Neural crest cell (in vitro differentiated cells): ENCODE measurements around the gene CNOT6. TPM values are rescaled to one million over a fixed set of nuclear protein-coding genes. Genes with fewer than 3 reads are reported as not detected.
A peak's percentile ranks its signal among the peaks of the same experiment; 100 is the strongest.
"Not testable (repeated sequence)": the region's sequence is repeated elsewhere in the genome, so short reads cannot be mapped to it uniquely, and the experiment has no call there.

ENCODE experiments used
- DNase-seq: peaks from one replicate; pipeline ENCODE4 v3.0.0; 2021; ENCODE audit warnings: low read depth, mixed read lengths, low spot score
- H3K27ac Mint-ChIP-seq: one replicate; pipeline ENCODE4 v1.8.0; 2021; ENCODE audit warnings: mild to moderate bottlenecking, mixed read lengths; ENCODE audit not compliant: unreplicated experiment
- H3K27me3 Mint-ChIP-seq: 2 replicates; pipeline ENCODE4 v1.8.0; 2021; ENCODE audit warnings: low read depth, mild to moderate bottlenecking, mixed read lengths
- H3K36me3 Mint-ChIP-seq: 2 replicates; pipeline ENCODE4 v1.8.0; 2021; ENCODE audit warnings: low read depth, mild to moderate bottlenecking, mixed read lengths
- H3K4me1 Mint-ChIP-seq: 2 replicates; pipeline ENCODE4 v1.8.0; 2021; ENCODE audit warnings: mixed read lengths
- H3K4me3 Mint-ChIP-seq: one replicate; pipeline ENCODE4 v1.8.0; 2021; ENCODE audit warnings: mild to moderate bottlenecking, mixed read lengths
- H3K9me3 Mint-ChIP-seq: 2 replicates; pipeline ENCODE4 v1.8.0; 2021; ENCODE audit warnings: mixed read lengths
- CTCF ChIP-seq: fragments of 200-600 bp; sonication (generic); conservative IDR thresholded peaks from 2 replicates; pipeline ENCODE4 v1.5.0; 2021; ENCODE audit warnings: antibody characterized with exemption, mild to moderate bottlenecking
- long read RNA-seq: library from polyadenylated mRNA; unstranded; transcript quantifications from one replicate; pipeline ENCODE4 v2.0.0, GENCODE V29; 2020
- total RNA-seq: library from RNA; stranded (reverse); gene quantifications from 2 replicates; pipeline ENCODE4 v1.2.1, GENCODE V29; 2021

CNOT6 gene
- 70.6 and 75.7 TPM in 2 replicates for total RNA-seq
- long read RNA-seq, full-length matches to known transcripts, result 1 of 16 reads
- long read RNA-seq, partial matches to known transcripts, result 15 of 16 reads
- long read RNA-seq, other reads (novel, unspliced or antisense), result 0 of 16 reads

- H3K27ac Mint-ChIP-seq, result peak within 1 kb of the TSS; percentile 95
- no peaks in the 10 kb centered on the region for H3K27me3 Mint-ChIP-seq
- H3K4me3 Mint-ChIP-seq, result peak within 1 kb of the TSS; percentile 93
- peaks cover 3% of the 10 kb centered on the region for H3K9me3 Mint-ChIP-seq
- peak; percentile 89 for DNase-seq
- peaks cover 44% of the 10 kb centered on the region for H3K4me1 Mint-ChIP-seq
- TF ChIP-seq CTCF, result no peak
- H3K36me3 Mint-ChIP-seq, result peaks cover 10% of the 10 kb centered on the region
These were observed at the start of gene CNOT6 for GRCh38 chr5:180494060-180494509. CNOT6 (plus strand) TSS chr5:180494379; CDS start chr5:180529277, 34,898 bp downstream.

GRCh38 chr5:180454752-180455151 is 39.4 kb upstream of the CNOT6 start:
- no peaks in the 10 kb centered on the region for H3K4me1 Mint-ChIP-seq
- peaks cover 6% of the 10 kb centered on the region for H3K9me3 Mint-ChIP-seq

GRCh38 chr5:180455872-180456271 is 38.3 kb upstream of the CNOT6 start:
- no peak for TF ChIP-seq CTCF
- peaks cover 6% of the 10 kb centered on the region for H3K9me3 Mint-ChIP-seq
- H3K4me1 Mint-ChIP-seq, result no peaks in the 10 kb centered on the region
- no peak for DNase-seq
- no peak overlapping the region for H3K4me3 Mint-ChIP-seq
- H3K27ac Mint-ChIP-seq, result no peak overlapping the region
- H3K36me3 Mint-ChIP-seq, result no peaks in the 10 kb centered on the region
- H3K27me3 Mint-ChIP-seq, result peaks cover 16% of the 10 kb centered on the region

More at GRCh38 chr5:180454752-180455151, 39.4 kb upstream of the CNOT6 start:
- Mint-ChIP-seq H3K4me3 (no peak overlapping the region), H3K27ac (no peak overlapping the region), H3K36me3 (no peaks in the 10 kb centered on the region), H3K27me3 (peaks cover 23% of the 10 kb centered on the region)
- no peak for TF ChIP-seq CTCF
- DNase-seq, result no peak

- no peaks in the 10 kb centered on the region for H3K36me3 Mint-ChIP-seq
- DNase-seq, result no peak
- H3K27ac Mint-ChIP-seq, result no peak overlapping the region
- no peaks in the 10 kb centered on the region for H3K4me1 Mint-ChIP-seq
- no peak for TF ChIP-seq CTCF
- no peak overlapping the region for H3K4me3 Mint-ChIP-seq
- peaks cover 6% of the 10 kb centered on the region for H3K9me3 Mint-ChIP-seq
- H3K27me3 Mint-ChIP-seq, result peaks cover 9% of the 10 kb centered on the region
These were observed 37.4 kb upstream of the CNOT6 start for GRCh38 chr5:180456792-180457191.

- H3K4me1 Mint-ChIP-seq, H3K4me3 Mint-ChIP-seq, H3K36me3 Mint-ChIP-seq, H3K27ac Mint-ChIP-seq, H3K9me3 Mint-ChIP-seq, DNase-seq, H3K27me3 Mint-ChIP-seq: not testable (repeated sequence)
These were observed 35.1 kb upstream of the CNOT6 start for GRCh38 chr5:180458852-180459673.

- H3K4me3 Mint-ChIP-seq, H3K9me3 Mint-ChIP-seq, H3K27ac Mint-ChIP-seq, DNase-seq, H3K36me3 Mint-ChIP-seq, H3K4me1 Mint-ChIP-seq, H3K27me3 Mint-ChIP-seq: not testable (repeated sequence)
These were observed 34.5 kb upstream of the CNOT6 start for GRCh38 chr5:180459674-180460142.
